Heart left ventricle (tissue), 16 donors: Measurements from ENCODE around the gene SERPINB10. TPM values are rescaled to one million over a fixed set of nuclear protein-coding genes. Genes with fewer than 3 reads are reported as not detected.
A peak's percentile ranks its signal among the peaks of the same experiment; 100 is the strongest.

Experiments
- ATAC-seq, 4 donors: fragments of 200-7000 bp; cut with Tn5 transposase; one replicate each; pipeline ENCODE4 v1.9.1; 2020 to 2022; ENCODE audit warnings: moderate library complexity in 4 of 4, mild to moderate bottlenecking in 3 of 4, moderate number of reproducible peaks in 1 of 4
- DNase-seq, 5 donors: peaks; one replicate each; pipeline ENCODE4 v3.0.0-alpha.2; 2020
- H3K27ac ChIP-seq, 12 donors: fragments of 200-600 bp; sonication (generic) in 4 of 12; one replicate each; pipeline versions ENCODE4 v1.5.0 to v1.8.0; 2016 to 2022; ENCODE audit warnings: mild to moderate bottlenecking in 2 of 12
- H3K27me3 ChIP-seq, 9 donors: fragments of 200-600 bp; sonication (generic) in 2 of 9; one replicate each; pipeline versions ENCODE4 v1.5.1 to v1.8.0; 2016 to 2022; ENCODE audit warnings: mild to moderate bottlenecking in 3 of 9
- H3K36me3 ChIP-seq, 9 donors: fragments of 200-600 bp; sonication (generic) in 2 of 9; one replicate each; pipeline versions ENCODE4 v1.5.0 to v1.8.0; 2018 to 2022; ENCODE audit warnings: mild to moderate bottlenecking in 2 of 9
- H3K4me1 ChIP-seq, 12 donors: fragments of 200-600 bp; sonication (generic) in 4 of 12; one replicate each; pipeline versions ENCODE4 v1.5.0 to v1.8.0; 2016 to 2022; ENCODE audit warnings: mild to moderate bottlenecking in 3 of 12
- H3K4me3 ChIP-seq, 12 donors: fragments of 200-600 bp; sonication (generic) in 4 of 12; one replicate each; pipeline versions ENCODE4 v1.5.0 to v1.8.0; 2017 to 2022; ENCODE audit warnings: mild to moderate bottlenecking in 9 of 12, moderate library complexity in 4 of 12
- H3K9me3 ChIP-seq, 12 donors: fragments of 200-600 bp; sonication (generic) in 4 of 12; one replicate each; pipeline versions ENCODE4 v1.5.0 to v1.8.0; 2016 to 2022; ENCODE audit warnings: mild to moderate bottlenecking in 1 of 12
- POLR2A ChIP-seq, 2 donors: fragments of 450-650 bp; IDR thresholded peaks; one replicate each; pipeline ENCODE4 v1.6.1; 2017; ENCODE audit warnings: antibody characterized with exemption in 2 of 2, mild to moderate bottlenecking in 2 of 2, moderate library complexity in 2 of 2
- WGBS, 4 donors: extraction: QIAGEN DNeasy Blood & Tissue Kit in 2 of 4; methylation state at CpG; one replicate each; pipeline versions ENCODE4 v1.1.5 to v1.1.7; 2013 to 2018; 5-methylcytosine and 5-hydroxymethylcytosine counted together
- intact Hi-C, 10 donors: fragments of 100-400 bp; cut with DNase I; formaldehyde crosslinking; loops; one replicate each; pipeline versions ENCODE4 v1.11.1 to v1.14.2; 2022
- polyA plus RNA-seq, 2 donors: library from polyadenylated mRNA; stranded (reverse); fragments of 200-250 nt; gene quantifications; one replicate each; pipeline ENCODE4 v1.2.3, GENCODE V29; 2013
- total RNA-seq, 9 donors: library from RNA; depleted of rRNA in 2 of 9; stranded (reverse); fragments of >200 nt in 2 of 9; fragmentation: NEBNext Ultra II Directional in 3 of 9; extraction: Animal tissue kit (Norgen Biotek cat#: 25700) in 3 of 9; gene quantifications; one replicate each; pipeline versions ENCODE4 v1.1.0 to v1.2.4, GENCODE V29; 2016 to 2023
- TF ChIP-seq, protein P1 (sequence below), 12 donors: fragments of 200-600 bp; sonication (generic) in 4 of 12; IDR thresholded peaks; one replicate each; pipeline versions ENCODE4 v1.5.0 to v1.8.0; 2018 to 2022; ENCODE audit warnings: antibody characterized with exemption in 12 of 12, mild to moderate bottlenecking in 5 of 12
- donor health status: ischemic (EF 13 %, LVEDD 7.1; RV severe dilation, severe dysfunction).
- donor health status: healthy with polysubstance abuse.
- donor health status: DM: no; HTN: yes; CAD: no.
- donor health status: DM: no; HTN: no; CAD: no.
- donor health status: ischemic (EF 25% LVEDD 6.9; RV normal size, moderate dysfunction).
- donor health status: ischemic (EF 25% LVEDD 5.7; RV mildly dilated, moderate dysfunction).
- donor health status: healthy.
- donor health status: DM: yes; HTN: yes; CAD: no.
- donor health status: ischemic (EF 35%, LVEDD 5.7; RV mildly dilated, moderate dysfunction).
- donor health status: nonischemic (EF 11% LVEDD 7.7; RV severe dilation, severe dysfunction).
- donor health status: DM: yes; HTN: yes; CAD: no.
- donor health status: PGD.
- donor health status: ischemic (EF 29% LVEDD 5.4; RV normal size, mild dysfunction).
- donor health status: nonischemic (EF 23%, LVEDD 6.1; RV moderate dilation, normal function).

SERPINB10 gene
- total and polyA plus RNA-seq, 11 donors: 0.20 TPM; not detected in 10

DNA sequence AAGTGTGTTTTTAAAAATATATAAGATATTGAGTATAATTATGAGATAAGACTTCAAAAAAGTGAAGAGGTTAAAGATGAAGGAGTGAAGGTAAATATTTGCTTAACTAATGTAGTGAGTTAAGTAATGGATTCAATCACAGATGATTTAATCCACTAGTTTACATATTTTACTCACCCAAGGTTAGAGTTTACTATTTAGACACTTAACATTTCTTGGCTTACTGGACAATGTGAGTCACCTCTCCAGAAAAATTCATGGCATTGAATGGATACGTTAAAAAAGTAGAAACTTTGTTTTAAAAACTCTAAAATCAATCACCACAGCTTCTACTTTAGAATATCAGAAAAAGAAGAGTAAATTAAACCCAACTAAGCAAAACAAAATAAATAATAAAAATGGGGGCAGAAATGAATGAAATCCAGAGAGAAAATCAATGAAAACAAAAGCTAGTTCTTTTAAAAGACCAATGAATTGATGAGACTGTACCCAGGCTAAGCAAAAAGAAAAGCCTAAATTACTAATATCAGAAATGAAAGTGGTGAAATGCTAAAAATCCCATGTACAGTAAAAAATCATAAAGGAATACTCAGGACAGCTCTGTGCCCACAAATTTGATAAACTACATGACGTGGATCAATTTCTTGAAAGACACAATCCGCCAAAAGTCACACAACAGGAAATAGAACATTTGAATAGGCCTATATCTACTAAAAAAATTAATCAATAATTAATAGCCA is 39.5 kb downstream of the SERPINB10 start:
- H3K9me3 ChIP-seq: peaks cover 0 to 4% (median 0%) of the 10 kb centered on the region in 12 donors
- no peak overlapping the region for H3K4me3 ChIP-seq
- no peak for ATAC-seq
- no peak overlapping the region for H3K27ac ChIP-seq
- DNase-seq: no peak
- peaks cover 0 to 38% (median 6%) of the 10 kb centered on the region in 9 donors for H3K27me3 ChIP-seq
- TF ChIP-seq, protein P1, sequence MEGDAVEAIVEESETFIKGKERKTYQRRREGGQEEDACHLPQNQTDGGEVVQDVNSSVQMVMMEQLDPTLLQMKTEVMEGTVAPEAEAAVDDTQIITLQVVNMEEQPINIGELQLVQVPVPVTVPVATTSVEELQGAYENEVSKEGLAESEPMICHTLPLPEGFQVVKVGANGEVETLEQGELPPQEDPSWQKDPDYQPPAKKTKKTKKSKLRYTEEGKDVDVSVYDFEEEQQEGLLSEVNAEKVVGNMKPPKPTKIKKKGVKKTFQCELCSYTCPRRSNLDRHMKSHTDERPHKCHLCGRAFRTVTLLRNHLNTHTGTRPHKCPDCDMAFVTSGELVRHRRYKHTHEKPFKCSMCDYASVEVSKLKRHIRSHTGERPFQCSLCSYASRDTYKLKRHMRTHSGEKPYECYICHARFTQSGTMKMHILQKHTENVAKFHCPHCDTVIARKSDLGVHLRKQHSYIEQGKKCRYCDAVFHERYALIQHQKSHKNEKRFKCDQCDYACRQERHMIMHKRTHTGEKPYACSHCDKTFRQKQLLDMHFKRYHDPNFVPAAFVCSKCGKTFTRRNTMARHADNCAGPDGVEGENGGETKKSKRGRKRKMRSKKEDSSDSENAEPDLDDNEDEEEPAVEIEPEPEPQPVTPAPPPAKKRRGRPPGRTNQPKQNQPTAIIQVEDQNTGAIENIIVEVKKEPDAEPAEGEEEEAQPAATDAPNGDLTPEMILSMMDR (IDR thresholded peaks at IDR 0.05): no peak
- TF ChIP-seq POLR2A (IDR thresholded peaks at IDR 0.05): no peak
- peaks cover 0 to 9% (median 0%) of the 10 kb centered on the region in 12 donors for H3K4me1 ChIP-seq
- WGBS, 4 donors: 89 to 94% (median 93%) methylated on average over 3 of the region's 3 CpGs
- intact Hi-C loops: no loop called here
- no peaks in the 10 kb centered on the region for H3K36me3 ChIP-seq

DNA sequence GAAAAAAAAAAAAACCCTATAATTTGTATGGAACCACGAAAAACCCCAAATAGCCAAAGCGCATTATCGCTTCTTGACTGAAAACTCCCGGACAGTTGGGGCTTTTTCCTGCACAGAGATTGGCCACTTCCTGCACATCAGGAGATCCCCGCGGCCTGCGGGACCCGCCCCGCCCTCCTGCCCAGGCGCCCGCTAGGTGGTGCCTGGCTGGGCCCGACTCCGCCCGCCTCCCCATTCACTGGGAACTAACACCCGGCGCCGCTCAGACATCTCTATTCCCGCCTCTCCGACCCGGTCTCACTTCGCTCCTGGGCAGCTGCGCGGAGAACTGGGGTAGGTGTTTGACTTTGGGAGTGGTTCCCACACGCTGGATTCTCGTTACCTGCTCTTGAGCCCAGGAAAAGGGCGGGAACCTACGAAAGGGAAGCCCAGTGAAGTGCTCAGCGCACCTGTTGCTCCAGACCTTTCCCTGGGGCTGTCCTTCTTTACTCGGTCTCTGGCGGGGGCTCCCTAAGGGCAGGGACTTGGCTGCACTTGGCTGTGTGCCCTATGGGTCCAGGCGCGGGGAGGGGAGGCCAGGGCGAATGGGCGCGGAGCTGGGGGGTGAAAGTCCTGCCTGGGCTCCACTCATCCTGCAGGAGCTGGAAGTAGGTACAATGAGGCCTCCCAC is 41.4 kb downstream of the SERPINB10 start, which contains the start of gene HMSD:
Gene HMSD, plus strand, starts transcription at position 234 of the 670 bp plus-strand sequence. CDS start 4,155 bp downstream, outside the sequence.
- Histone ChIP-seq H3K27me3 (peaks cover 0 to 33% (median 6%) of the 10 kb centered on the region in 9 donors), H3K27ac (no peak within 1 kb of the TSS), H3K36me3 (no peaks in the 10 kb centered on the region), H3K4me1 (peaks cover 0 to 11% (median 0%) of the 10 kb centered on the region in 12 donors), H3K9me3 (peaks cover 0 to 4% (median 0%) of the 10 kb centered on the region in 12 donors), H3K4me3 (peak within 1 kb of the TSS in 10 of 12 donors; percentile 21 to 55 (median 40))
- DNase-seq (peak; percentile 23 to 76 (median 43)), ATAC-seq (peak in 3 of 4 donors; percentile 57 to 89 (median 81))
- TF ChIP-seq, protein P1 (IDR thresholded peaks at IDR 0.05): peak in 7 of 12 donors; percentile 17 to 50 (median 42)
- no peak for TF ChIP-seq POLR2A (IDR thresholded peaks at IDR 0.05)
- intact Hi-C loops: no loop called here
- 11 to 13% (median 12%) methylated on average over 34 to 35 of the region's 35 CpGs for WGBS, 4 donors

DNA sequence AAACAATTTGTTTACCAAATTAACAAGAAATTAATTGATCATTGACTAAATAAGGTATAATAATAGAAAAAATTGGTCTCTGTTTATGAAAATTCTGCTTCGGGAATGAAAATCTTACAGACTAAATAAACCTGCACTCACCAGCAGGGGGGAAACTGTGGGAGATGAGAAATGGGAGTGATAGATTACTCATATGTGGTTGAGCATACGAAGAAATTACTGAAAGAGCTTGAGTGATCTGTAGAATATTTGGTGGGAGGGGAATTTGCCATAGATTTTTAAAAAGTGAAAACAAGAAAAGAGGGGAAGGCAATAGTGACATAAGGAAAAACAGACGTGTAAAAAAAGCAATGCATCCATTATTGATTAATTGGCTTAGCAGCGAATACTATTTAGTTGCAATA is 43.5 kb downstream of the SERPINB10 start:
- Histone ChIP-seq H3K27me3 (peaks cover 0 to 31% (median 4%) of the 10 kb centered on the region in 9 donors), H3K9me3 (no peaks in the 10 kb centered on the region), H3K4me1 (peaks cover 0 to 11% (median 0%) of the 10 kb centered on the region in 12 donors), H3K4me3 (no peak overlapping the region), H3K27ac (no peak overlapping the region), H3K36me3 (no peaks in the 10 kb centered on the region)
- intact Hi-C loops: no loop called here
- TF ChIP-seq, protein P1 (IDR thresholded peaks at IDR 0.05): no peak
- no peak for TF ChIP-seq POLR2A (IDR thresholded peaks at IDR 0.05)
- DNase-seq: no peak
- 84 to 87% (median 85%) methylated on average over 4 of the region's 4 CpGs for WGBS, 4 donors
- no peak for ATAC-seq

DNA sequence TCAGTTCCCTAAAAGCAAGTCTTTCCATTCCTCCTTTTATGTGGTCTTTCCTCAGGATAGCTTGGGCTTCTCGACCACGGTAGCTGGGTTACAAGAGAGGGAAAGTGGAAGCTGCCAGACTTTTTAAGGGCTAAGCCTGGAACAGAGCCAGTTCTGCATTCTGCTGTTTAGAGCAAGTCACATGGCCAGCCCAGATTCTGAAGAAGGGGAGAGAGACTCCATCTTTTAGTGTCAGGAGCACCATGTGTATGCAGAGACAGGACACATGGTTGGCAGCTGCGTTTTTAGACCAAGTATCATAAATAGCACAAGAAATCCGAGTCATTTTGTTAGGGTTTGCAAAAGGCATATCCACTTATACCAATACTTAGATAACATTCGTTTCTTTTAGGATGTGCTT is 46.1 kb downstream of the SERPINB10 start:
- WGBS, 4 donors: 42 to 59% (median 45%) methylated on average over 4 to 5 of the region's 5 CpGs

More for the DNA sequence above, 46.1 kb downstream of the SERPINB10 start:
- Histone ChIP-seq H3K9me3 (no peaks in the 10 kb centered on the region), H3K36me3 (no peaks in the 10 kb centered on the region), H3K27ac (no peak overlapping the region), H3K4me3 (no peak overlapping the region), H3K4me1 (peaks cover 0 to 7% (median 0%) of the 10 kb centered on the region in 12 donors), H3K27me3 (peaks cover 0 to 25% (median 4%) of the 10 kb centered on the region in 9 donors)
- no peak for ATAC-seq
- no peak for DNase-seq
- intact Hi-C loops: no loop called here
- no peak for TF ChIP-seq POLR2A (IDR thresholded peaks at IDR 0.05)
- TF ChIP-seq, protein P1 (IDR thresholded peaks at IDR 0.05): no peak
